Natural killer cell (primary cell): ENCODE data around the gene EPHB2. TPM values are rescaled to one million over a fixed set of nuclear protein-coding genes. Genes with fewer than 3 reads are reported as not detected.

Source experiments
- ATAC-seq, 3 donors: fragments of 150-1000 bp in 2 of 3; fragments of 200-7000 bp in 1 of 3; cut with Tn5 transposase; 1 replicate in 1 of 3; 2 replicates in 2 of 3; pipeline ENCODE4 v1.10.0; 2021; ENCODE audit warnings: mild to moderate bottlenecking in 2 of 3, moderate library complexity in 2 of 3
- DNase-seq, 2 donors: peaks; one replicate each; pipeline versions ENCODE4 v3.0.0 to v3.0.0-alpha.2; 2013 to 2021; ENCODE audit warnings: mixed read lengths in 1 of 2
- H3K27ac ChIP-seq: one replicate; pipeline ENCODE4 v1.5.1; 2013; ENCODE audit warnings: mild to moderate bottlenecking, low read length
- H3K27me3 ChIP-seq: one replicate; pipeline ENCODE4 v1.6.1; 2013; ENCODE audit warnings: low read length; ENCODE audit not compliant: control insufficient read depth, insufficient read depth
- H3K36me3 ChIP-seq: one replicate; pipeline ENCODE4 v1.6.1; 2013; ENCODE audit warnings: low read length; ENCODE audit not compliant: control insufficient read depth, insufficient read depth
- H3K4me1 ChIP-seq: one replicate; pipeline ENCODE4 v1.6.1; 2013; ENCODE audit warnings: low read length; ENCODE audit not compliant: control insufficient read depth, insufficient read depth
- H3K4me3 ChIP-seq: one replicate; pipeline ENCODE4 v1.5.1; 2013; ENCODE audit warnings: low read length
- H3K9me3 ChIP-seq: one replicate; pipeline ENCODE4 v1.6.1; 2013; ENCODE audit warnings: low read length; ENCODE audit not compliant: control insufficient read depth, insufficient read depth
- H3K27ac Mint-ChIP-seq, 2 donors: one replicate each; pipeline ENCODE4 v1.8.0; 2022; ENCODE audit warnings: mild to moderate bottlenecking in 2 of 2, mixed read lengths in 2 of 2, moderate library complexity in 1 of 2
- H3K27me3 Mint-ChIP-seq, 2 donors: one replicate each; pipeline ENCODE4 v1.8.0; 2022; ENCODE audit warnings: low read depth in 2 of 2, mixed read lengths in 2 of 2
- H3K36me3 Mint-ChIP-seq: one replicate; pipeline ENCODE4 v1.8.0; 2022; ENCODE audit warnings: mixed read lengths
- H3K4me1 Mint-ChIP-seq, 2 donors: one replicate each; pipeline ENCODE4 v1.8.0; 2022; ENCODE audit warnings: mixed read lengths in 2 of 2
- H3K4me3 Mint-ChIP-seq: one replicate; pipeline ENCODE4 v1.8.0; 2022; ENCODE audit warnings: mild to moderate bottlenecking, moderate library complexity, mixed read lengths
- H3K9me3 Mint-ChIP-seq, 2 donors: one replicate each; pipeline ENCODE4 v1.8.0; 2022; ENCODE audit warnings: mixed read lengths in 2 of 2
- CTCF ChIP-seq: fragments of 200-600 bp; IDR thresholded peaks from one replicate; pipeline ENCODE4 v1.8.0; 2022; ENCODE audit warnings: antibody characterized with exemption
- WGBS: methylation state at CpG from one replicate; pipeline ENCODE4 v1.1.7; 2013; ENCODE audit warnings: missing lambda C conversion rate; ENCODE audit not compliant: insufficient coverage; 5-methylcytosine and 5-hydroxymethylcytosine counted together
- intact Hi-C: fragments of 100-400 bp; cut with micrococcal nuclease; formaldehyde crosslinking; loops from one replicate; pipeline ENCODE4 v1.14.2; 2022
- total RNA-seq, 4 donors: library from RNA; stranded (reverse); fragments of 120-200 nt in 1 of 4; gene quantifications; one replicate each; pipeline versions ENCODE4 v1.2.3 to v1.2.4, GENCODE V29; 2013 to 2022

Gene EPHB2
- total RNA-seq, 3 donors from 2014 or later (not counting 1 experiment from before 2014, with no cell fraction given): 0.14 to 0.23 TPM; not detected in 1

GRCh38 chr1:22825486-22826189 is 115.0 kb downstream of the EPHB2 start:
- intact Hi-C loops: no loop called here
- H3K27me3 ChIP-seq: no peaks in the 10 kb centered on the region
- H3K27ac Mint-ChIP-seq: no peak overlapping the region
- ATAC-seq (no peak), DNase-seq (no peak)
- no peak for TF ChIP-seq CTCF
- H3K36me3 Mint-ChIP-seq: no peaks in the 10 kb centered on the region
- peaks cover 0 to 4% of the 10 kb centered on the region in 2 donors for H3K27me3 Mint-ChIP-seq
- no peaks in the 10 kb centered on the region for H3K9me3 Mint-ChIP-seq
- no peaks in the 10 kb centered on the region for H3K9me3 ChIP-seq
- no peaks in the 10 kb centered on the region for H3K4me1 Mint-ChIP-seq
- 80% methylated on average over 4 of the region's 4 CpGs for whole genome bisulfite sequencing
- H3K27ac ChIP-seq: no peak overlapping the region
- H3K4me3 Mint-ChIP-seq: no peak overlapping the region
- H3K36me3 ChIP-seq: no peaks in the 10 kb centered on the region
- no peaks in the 10 kb centered on the region for H3K4me1 ChIP-seq
- no peak overlapping the region for H3K4me3 ChIP-seq

GRCh38 chr1:22826604-22827580 is 116.3 kb downstream of the EPHB2 start:
- Histone ChIP-seq H3K27me3 (no peaks in the 10 kb centered on the region), H3K4me1 (no peaks in the 10 kb centered on the region), H3K36me3 (no peaks in the 10 kb centered on the region), H3K27ac (no peak overlapping the region), H3K4me3 (no peak overlapping the region), H3K9me3 (no peaks in the 10 kb centered on the region)
- H3K36me3 Mint-ChIP-seq: no peaks in the 10 kb centered on the region
- H3K27me3 Mint-ChIP-seq: peaks cover 0 to 4% of the 10 kb centered on the region in 2 donors
- no peak for DNase-seq
- intact Hi-C loops: no loop called here
- peaks cover 0 to 5% of the 10 kb centered on the region in 2 donors for H3K4me1 Mint-ChIP-seq
- H3K27ac Mint-ChIP-seq: no peak overlapping the region
- H3K4me3 Mint-ChIP-seq: no peak overlapping the region
- WGBS: 91% methylated on average over 15 of the region's 15 CpGs
- ATAC-seq: no peak
- H3K9me3 Mint-ChIP-seq: no peaks in the 10 kb centered on the region
- TF ChIP-seq CTCF: no peak

- H3K36me3 Mint-ChIP-seq: no peaks in the 10 kb centered on the region
- no peak for TF ChIP-seq CTCF
- H3K4me3 ChIP-seq: no peak overlapping the region
- H3K4me1 ChIP-seq: no peaks in the 10 kb centered on the region
- no peak overlapping the region for H3K4me3 Mint-ChIP-seq
- intact Hi-C loops: no loop called here
- no peak overlapping the region for H3K27ac ChIP-seq
- WGBS: 88% methylated on average over 9 of the region's 9 CpGs
- no peaks in the 10 kb centered on the region for H3K9me3 Mint-ChIP-seq
- H3K27ac Mint-ChIP-seq: no peak overlapping the region
- no peak for ATAC-seq
- H3K9me3 ChIP-seq: no peaks in the 10 kb centered on the region
- no peaks in the 10 kb centered on the region for H3K36me3 ChIP-seq
- peaks cover 0 to 4% of the 10 kb centered on the region in 2 donors for H3K27me3 Mint-ChIP-seq
- peaks cover 0 to 5% of the 10 kb centered on the region in 2 donors for H3K4me1 Mint-ChIP-seq
- no peak for DNase-seq
- H3K27me3 ChIP-seq: no peaks in the 10 kb centered on the region
These were observed 117.2 kb downstream of the EPHB2 start for GRCh38 chr1:22827666-22828483.
